Osteocyte (in vitro differentiated cells): ENCODE results near the gene CISD3. TPM values are rescaled to one million over a fixed set of nuclear protein-coding genes. Genes with fewer than 3 reads are reported as not detected.
A peak's percentile ranks its signal among the peaks of the same experiment; 100 is the strongest.

Experiments
- DNase-seq: peaks from one replicate; pipeline ENCODE4 v3.0.0; 2021; ENCODE audit warnings: mixed read lengths; ENCODE audit not compliant: unreplicated experiment; ENCODE audit errors: extremely low spot score
- H3K27ac Mint-ChIP-seq: one replicate; pipeline ENCODE4 v1.8.0; 2021; ENCODE audit warnings: mild to moderate bottlenecking, mixed read lengths; ENCODE audit not compliant: unreplicated experiment
- H3K27me3 Mint-ChIP-seq: one replicate; pipeline ENCODE4 v1.8.0; 2021; ENCODE audit warnings: mixed read lengths; ENCODE audit not compliant: unreplicated experiment
- H3K36me3 Mint-ChIP-seq: one replicate; pipeline ENCODE4 v1.8.0; 2021; ENCODE audit warnings: mixed read lengths; ENCODE audit not compliant: unreplicated experiment
- H3K4me1 Mint-ChIP-seq: one replicate; pipeline ENCODE4 v1.8.0; 2021; ENCODE audit warnings: mixed read lengths; ENCODE audit not compliant: unreplicated experiment
- H3K4me3 Mint-ChIP-seq: one replicate; pipeline ENCODE4 v1.8.0; 2021; ENCODE audit warnings: mild to moderate bottlenecking, moderate library complexity, mixed read lengths; ENCODE audit not compliant: unreplicated experiment
- H3K9me3 Mint-ChIP-seq: one replicate; pipeline ENCODE4 v1.8.0; 2021; ENCODE audit warnings: mixed read lengths; ENCODE audit not compliant: unreplicated experiment
- CTCF ChIP-seq: fragments of 200-600 bp; sonication (generic); IDR thresholded peaks from 2 replicates; pipeline ENCODE4 v1.5.0; 2021; ENCODE audit warnings: antibody characterized with exemption, mild to moderate bottlenecking, moderate library complexity
- total RNA-seq: library from RNA; stranded (reverse); gene quantifications from 2 replicates; pipeline ENCODE4 v1.2.1, GENCODE V29; 2021

Gene CISD3
- total RNA-seq, 1 donor from 2014 or later: 16.7 TPM

- peak overlapping the region; percentile 86 for H3K4me3 Mint-ChIP-seq
- no peak for DNase-seq
- H3K27ac Mint-ChIP-seq: peak overlapping the region; percentile 72
- H3K9me3 Mint-ChIP-seq: no peaks in the 10 kb centered on the region
- peaks cover 67% of the 10 kb centered on the region for H3K4me1 Mint-ChIP-seq
- no peak for TF ChIP-seq CTCF
- no peaks in the 10 kb centered on the region for H3K27me3 Mint-ChIP-seq
- no peaks in the 10 kb centered on the region for H3K36me3 Mint-ChIP-seq
Observed at GRCh38 chr17:38746849-38747462, 16.8 kb downstream of the CISD3 start.

GRCh38 chr17:38747463-38748148 lies 17.5 kb downstream of the CISD3 start:
- H3K27me3 Mint-ChIP-seq: no peaks in the 10 kb centered on the region
- H3K9me3 Mint-ChIP-seq: no peaks in the 10 kb centered on the region
- no peak for DNase-seq
- TF ChIP-seq CTCF: peak; percentile 36
- H3K4me3 Mint-ChIP-seq: peak overlapping the region; percentile 99
- H3K36me3 Mint-ChIP-seq: no peaks in the 10 kb centered on the region
- peaks cover 61% of the 10 kb centered on the region for H3K4me1 Mint-ChIP-seq
- peak overlapping the region; percentile 76 for H3K27ac Mint-ChIP-seq

- H3K9me3 Mint-ChIP-seq: no peaks in the 10 kb centered on the region
- peaks cover 61% of the 10 kb centered on the region for H3K4me1 Mint-ChIP-seq
- DNase-seq: peak; percentile 92
- no peaks in the 10 kb centered on the region for H3K36me3 Mint-ChIP-seq
- H3K27ac Mint-ChIP-seq: peak within 1 kb of the TSS; percentile 76
- no peak for TF ChIP-seq CTCF
- H3K4me3 Mint-ChIP-seq: peak within 1 kb of the TSS; percentile 99
- no peaks in the 10 kb centered on the region for H3K27me3 Mint-ChIP-seq
Observed at GRCh38 chr17:38748149-38748891, 18.2 kb downstream of the CISD3 start, which contains the start of gene PCGF2. Gene PCGF2 (minus strand): TSS chr17:38748336. CDS start chr17:38740402, 7,934 bp downstream.

- Mint-ChIP-seq H3K9me3 (no peaks in the 10 kb centered on the region), H3K27ac (no peak overlapping the region), H3K4me3 (peak overlapping the region; percentile 99), H3K36me3 (no peaks in the 10 kb centered on the region), H3K4me1 (peaks cover 60% of the 10 kb centered on the region), H3K27me3 (no peaks in the 10 kb centered on the region)
- no peak for DNase-seq
- TF ChIP-seq CTCF: no peak
Observed at GRCh38 chr17:38748892-38749222, 18.7 kb downstream of the CISD3 start.
